ENCODE data around the gene RPS21.

RPS21 gene

GRCh38 chr20:62386383-62387218, at the start of gene RPS21:
Gene RPS21 (plus strand): TSS chr20:62387103. CDS start chr20:62387339, 236 bp downstream.
- DNase-seq = peak; percentile 78 to 93

- no peak for DNase-seq
Measured at GRCh38 chr20:62337558-62338293, 49.2 kb upstream of the RPS21 start.

DNA sequence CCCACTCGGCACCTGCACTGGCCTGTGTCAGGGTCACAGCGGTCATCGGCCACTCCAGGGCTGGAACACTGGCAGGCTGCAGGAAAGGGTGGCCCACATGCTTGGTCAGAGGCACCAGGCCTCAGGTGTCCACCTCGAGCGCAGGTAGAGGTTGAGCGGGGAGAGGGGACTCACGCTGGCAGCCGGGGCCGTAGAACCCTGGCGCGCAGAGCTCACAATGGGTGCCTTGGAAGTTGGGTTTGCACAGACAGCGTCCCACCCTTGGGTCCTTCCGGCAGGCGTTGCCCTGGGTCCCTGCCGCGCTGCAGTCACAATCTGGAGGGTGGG, 48.6 kb upstream of the RPS21 start:
- DNase-seq = no peak

DNA sequence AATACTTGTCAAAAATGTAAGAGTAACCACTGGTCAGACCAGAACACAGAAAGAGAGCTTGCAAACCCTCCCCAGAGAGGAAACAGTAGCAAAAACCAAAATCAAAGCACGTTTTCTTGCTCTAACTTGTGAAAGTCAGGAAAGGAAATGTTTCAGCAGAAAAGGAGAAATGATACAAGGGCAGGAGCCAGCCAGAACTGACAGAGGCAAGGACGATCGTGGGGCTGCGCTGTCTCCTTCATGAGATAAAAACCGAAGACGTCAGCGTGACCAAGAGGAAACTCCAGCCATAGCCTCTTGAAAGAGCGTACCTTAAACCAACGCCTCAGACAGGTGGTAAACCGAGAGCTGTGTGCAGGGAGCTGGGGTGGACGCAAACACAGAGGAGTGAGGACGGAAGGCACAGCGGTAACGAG, 47.2 kb upstream of the RPS21 start:
- DNase-seq = no peak

DNA sequence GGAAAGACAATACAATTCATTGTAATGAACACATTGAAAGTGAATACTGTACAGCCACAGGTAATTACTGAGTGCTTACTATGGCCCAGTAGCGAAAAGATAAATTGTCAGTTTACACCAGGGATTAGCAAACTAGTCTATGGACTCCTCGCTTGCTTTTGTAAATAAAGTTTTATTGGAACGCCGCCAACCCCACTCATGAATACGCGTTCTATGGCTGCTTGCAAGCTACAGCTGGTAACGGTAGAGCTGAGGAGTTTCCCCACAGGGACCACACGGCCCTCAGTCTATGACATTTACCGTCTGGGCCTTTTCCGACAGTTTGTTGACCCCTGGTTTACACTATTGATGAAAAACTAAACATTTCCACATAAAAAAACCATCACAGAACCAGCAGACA, 44.0 kb upstream of the RPS21 start:
- DNase-seq = no peak

DNA sequence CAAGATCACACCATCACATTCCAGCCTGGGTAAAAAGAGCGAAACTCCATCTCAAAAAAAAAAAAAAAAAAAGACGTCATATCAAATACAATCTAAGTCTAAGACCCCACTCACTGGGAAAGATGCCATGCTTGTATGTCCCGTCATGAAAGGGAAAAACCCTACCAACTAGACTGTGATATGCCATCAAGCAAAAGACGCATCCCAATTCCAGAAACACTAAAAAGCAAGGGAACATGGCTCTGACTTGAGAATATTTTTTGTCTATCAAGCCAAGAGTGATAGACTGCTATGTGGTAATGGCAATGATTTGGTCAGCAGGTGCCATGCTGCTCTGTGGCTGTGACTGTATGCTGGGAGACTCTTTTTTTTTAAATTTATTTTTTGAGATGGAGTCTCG, 42.8 kb upstream of the RPS21 start:
- DNase-seq = no peak

DNA sequence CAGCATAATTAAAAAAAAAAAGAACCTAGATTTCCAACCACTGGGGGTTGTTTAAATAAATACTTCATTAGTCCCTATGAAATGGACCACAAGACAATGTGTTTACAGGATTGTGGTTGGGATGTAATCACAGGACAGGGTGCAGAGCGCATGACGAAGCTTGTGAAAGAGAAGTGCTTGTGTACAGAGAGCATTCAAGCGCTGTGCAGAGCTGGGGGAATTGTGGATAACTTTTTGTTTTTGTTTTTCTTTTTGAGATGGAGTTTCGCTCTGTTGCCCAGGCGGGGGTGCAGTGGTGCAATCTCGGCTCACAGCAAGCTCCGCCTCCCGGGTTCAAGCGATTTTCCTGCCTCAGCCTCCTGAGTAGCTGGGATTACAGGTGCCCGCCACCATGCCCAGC, 42.1 kb upstream of the RPS21 start:
- DNase-seq = no peak

DNA sequence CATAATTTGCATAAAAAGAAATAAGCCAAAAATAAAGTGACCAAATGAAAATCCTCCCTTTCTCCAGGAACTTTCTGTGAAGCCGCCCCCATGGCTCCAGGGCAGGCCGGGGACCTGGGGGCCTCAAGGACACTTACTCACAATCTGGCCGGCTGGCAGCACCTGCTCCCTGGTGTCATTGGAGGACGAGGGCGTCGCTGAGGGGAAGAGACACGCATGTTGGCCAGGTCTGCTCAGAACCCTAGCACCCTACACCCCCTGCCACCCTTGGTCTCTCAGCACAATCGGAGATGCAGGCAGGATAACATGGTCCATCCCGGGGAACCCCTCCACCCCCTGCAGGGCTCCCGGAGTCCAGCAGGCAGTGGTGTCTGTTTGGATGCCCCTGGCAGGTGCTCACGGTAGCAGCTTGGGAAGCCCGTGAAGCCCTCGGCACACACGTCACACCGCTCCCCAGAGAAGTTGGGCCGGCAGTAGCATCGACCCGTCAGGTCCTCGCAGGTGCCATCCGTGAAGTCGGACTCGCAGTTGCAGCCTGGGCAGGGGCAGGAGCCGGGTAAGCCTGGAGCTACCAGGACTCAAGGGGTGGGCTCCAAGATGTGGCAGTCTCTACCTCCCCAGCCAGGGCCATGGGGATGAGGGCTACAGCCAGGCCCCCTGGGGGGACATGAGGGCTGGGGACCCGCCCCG, 41.1 kb upstream of the RPS21 start:
- no peak for DNase-seq

DNA sequence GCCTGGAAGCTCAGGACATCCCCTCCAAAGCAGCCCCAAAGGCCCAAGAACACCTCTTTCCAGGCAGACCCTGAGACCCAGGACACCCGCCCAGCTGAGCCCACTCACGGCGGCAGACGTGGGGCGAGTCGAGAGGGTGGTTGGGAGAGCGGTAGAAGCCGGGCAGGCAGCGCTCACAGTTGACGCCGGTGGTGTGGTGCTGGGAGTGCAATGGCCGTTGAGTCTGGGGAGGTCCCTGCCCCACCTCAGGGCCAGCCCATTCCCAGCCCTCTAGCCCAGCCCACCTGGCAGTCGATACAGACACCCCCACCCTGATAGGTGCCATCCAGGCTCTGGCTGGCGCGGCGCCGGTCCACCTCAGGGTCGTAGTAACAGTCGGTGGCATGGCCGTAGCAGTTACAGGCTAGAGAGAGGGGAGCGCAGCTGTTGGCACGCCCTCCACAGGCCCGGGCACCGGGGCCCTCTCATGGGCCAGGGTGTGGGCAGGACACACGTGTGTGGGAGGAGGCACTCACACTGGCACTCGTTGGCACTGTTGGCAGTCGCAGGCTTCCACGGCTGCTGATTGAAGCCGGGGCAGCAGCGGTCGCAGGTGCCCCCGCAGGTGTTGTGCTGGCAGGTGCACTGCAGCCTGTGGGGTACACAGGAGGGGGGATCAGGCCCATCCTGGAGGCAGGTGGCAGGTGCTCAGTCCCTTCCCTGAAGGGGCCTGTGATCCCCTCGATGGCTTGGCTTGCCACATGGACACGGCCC, 40.3 kb upstream of the RPS21 start:
- DNase-seq = no peak

GRCh38 chr20:62347151-62347404, 39.8 kb upstream of the RPS21 start:
- DNase-seq = no peak

DNA sequence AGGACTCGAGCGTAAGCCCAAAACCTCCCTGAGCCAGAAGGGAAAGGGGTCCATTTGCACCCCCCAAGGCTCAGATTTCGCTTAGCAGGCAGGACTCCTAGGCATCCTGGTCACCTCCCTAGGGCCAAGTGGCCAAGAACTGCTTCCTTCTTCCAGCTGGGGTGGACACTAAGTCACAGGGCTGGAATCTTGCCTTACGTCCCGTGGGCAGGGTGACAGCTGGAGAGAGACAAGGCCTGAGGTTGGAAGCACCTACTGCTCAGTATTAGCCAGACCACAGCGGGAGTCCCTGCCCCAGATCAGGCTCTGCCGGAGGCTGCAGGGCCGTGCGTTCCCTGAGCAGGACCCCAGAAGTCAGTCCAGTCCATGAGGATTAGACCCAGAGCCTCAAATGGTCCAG, 39.5 kb upstream of the RPS21 start:
- no peak for DNase-seq

DNA sequence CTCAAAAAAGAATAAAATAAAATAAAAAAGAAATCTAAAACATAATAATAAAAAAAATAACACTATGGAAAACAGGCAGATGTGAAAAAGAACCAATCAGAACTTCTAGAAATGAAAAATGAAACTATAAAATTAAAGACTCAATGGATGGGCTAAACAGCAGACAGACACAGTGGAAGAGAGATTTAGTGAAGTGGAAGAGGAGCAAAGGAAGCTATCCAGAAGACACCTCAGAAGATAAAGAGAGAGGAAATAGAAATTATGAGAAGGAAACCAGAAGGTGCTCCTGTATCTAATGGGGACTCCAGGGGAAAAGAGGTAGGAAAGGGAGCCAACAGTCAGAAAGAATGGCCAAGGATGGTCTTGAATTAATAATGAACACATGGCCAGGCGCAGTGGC, 38.3 kb upstream of the RPS21 start:
- no peak for DNase-seq

DNA sequence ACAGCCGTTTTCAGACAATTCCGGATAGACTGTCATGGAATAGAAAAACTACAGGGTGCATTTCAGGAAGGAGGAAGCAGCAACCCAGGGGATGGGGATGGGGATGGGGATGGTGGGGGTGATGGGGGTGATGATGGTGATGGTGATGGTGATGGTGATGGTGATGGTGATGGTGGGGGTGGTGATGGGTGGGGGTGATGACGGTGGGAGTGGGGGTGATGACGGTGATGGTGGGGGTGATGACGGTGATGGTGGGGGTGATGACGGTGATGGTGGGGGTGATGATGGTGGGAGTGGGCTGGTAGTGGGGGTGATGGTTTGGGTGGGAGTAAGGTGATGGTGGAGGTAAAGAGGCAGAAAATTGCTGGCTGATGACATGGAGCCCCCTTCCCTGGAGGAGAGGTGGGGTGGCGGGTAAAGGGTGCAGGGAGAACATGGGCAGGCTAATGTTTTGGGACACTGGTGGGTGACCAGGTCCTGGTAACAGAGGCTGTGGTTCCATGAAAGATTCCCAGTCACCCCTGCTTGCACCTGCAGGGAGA, 37.3 kb upstream of the RPS21 start:
- no peak for DNase-seq

DNA sequence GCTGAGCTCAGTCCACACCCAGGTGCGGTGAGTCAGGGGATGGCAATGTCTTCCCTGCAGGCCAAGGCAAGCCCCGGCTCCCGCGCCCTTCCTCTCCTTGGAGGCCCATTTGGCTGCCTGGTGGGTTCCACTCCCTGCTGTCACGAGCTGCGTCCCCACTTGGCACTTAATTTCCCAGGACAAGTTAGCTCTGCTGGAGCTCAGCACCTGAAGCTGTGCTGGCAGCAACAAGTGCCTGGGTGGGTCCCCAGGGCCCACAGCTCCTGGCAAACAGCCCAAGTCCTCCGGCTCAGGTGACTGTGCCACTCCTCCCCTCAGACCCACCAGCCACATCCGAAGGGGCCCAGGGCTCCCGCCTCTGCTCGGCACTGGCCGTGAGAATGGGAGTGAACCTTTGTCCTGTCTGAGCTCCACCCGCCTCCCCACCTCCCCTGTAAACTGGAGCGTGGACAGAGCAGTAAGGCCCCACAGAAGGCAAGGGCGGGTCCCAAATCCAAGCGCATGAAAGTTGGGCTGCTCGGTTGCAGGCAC, 36.7 kb upstream of the RPS21 start:
- DNase-seq = no peak

GRCh38 chr20:62350629-62351422, 36.1 kb upstream of the RPS21 start:
- no peak for DNase-seq

DNA sequence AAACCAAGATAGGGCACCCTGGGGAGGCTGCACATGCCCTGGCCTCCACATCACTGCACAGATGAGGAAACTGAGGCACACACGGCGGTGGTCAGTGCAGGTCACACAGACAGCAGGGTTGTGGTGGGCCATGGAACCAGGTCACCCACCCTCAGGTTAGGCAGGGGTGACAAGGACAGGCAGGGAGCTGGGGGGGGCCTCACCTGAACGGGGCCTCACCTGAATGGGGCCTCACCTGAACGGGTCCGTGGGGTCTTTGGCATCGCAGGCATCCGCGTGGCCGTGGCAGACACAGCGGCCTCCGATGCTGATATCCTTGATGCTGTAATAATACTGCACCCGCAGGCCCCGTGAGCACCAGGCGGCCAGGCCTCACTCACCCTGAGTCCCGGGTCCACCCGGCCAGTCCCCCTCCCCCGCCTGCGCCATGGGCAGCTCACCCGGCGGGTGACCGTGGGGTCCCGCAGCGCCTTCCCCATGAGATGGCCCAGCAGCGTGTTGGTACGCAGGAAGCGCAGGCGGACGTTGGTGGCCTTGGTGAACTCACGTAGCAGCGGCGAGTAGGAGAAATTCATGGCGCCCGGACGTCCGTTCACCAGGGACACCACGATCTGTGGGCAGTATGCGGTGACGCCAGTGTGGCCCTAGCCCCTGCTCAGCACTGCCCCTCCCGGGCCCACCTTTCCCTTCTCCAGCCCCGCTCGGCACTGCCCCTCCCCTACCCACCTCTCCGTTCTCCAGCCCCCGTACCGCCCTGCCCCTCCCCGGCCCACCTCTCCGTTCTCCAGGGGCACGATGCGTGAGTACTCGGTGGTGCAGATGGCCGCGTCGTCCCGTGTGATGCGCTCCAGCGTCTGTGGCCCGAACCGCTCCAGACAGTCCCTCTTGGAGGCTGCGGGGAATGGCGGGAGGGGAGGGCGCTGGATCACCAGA, 35.2 kb upstream of the RPS21 start:
- DNase-seq = no peak

- DNase-seq = peak; percentile 80 to 97
Measured at GRCh38 chr20:62352402-62353288, 34.3 kb upstream of the RPS21 start.

- DNase-seq = no peak
Measured at GRCh38 chr20:62353289-62354030, 33.4 kb upstream of the RPS21 start.

All from NCI-H446 (cell line).